ENCODE data around the gene BRPF3.

GRCh38 chr6:36273802-36274514 is 77.4 kb downstream of the BRPF3 start:
- TF ChIP-seq POLR2AphosphoS5 (IDR thresholded peaks at IDR 0.05) (no peak), CTCF (IDR thresholded peaks at IDR 0.05 in 8 of 11, conservative IDR thresholded peaks at IDR 0.05 in 3 of 11) (no peak), POLR2A (IDR thresholded peaks at IDR 0.05) (no peak)
